Mesodermal cell (in vitro differentiated cells): ENCODE data around the gene C14orf39. TPM values are rescaled to one million over a fixed set of nuclear protein-coding genes. Genes with fewer than 3 reads are reported as not detected.

ENCODE experiments used
- H3K27ac ChIP-seq: 2 replicates; pipeline ENCODE4 v1.7.0; 2013; ENCODE audit warnings: mild to moderate bottlenecking, low read depth, low read length, moderate library complexity; ENCODE audit not compliant: severe bottlenecking
- H3K36me3 ChIP-seq: 2 replicates; pipeline ENCODE4 v1.7.1; 2013; ENCODE audit warnings: mild to moderate bottlenecking, low read length, moderate library complexity; ENCODE audit not compliant: control insufficient read depth, insufficient read depth
- H3K4me1 ChIP-seq: one replicate; pipeline ENCODE4 v1.7.1; 2013; ENCODE audit warnings: mild to moderate bottlenecking, low read length; ENCODE audit not compliant: insufficient read depth, control insufficient read depth, poor library complexity, severe bottlenecking
- H3K4me3 ChIP-seq: 2 replicates; pipeline ENCODE4 v1.7.0; 2013; ENCODE audit warnings: low read length, control low read depth, mild to moderate bottlenecking; ENCODE audit not compliant: insufficient read depth, poor library complexity, severe bottlenecking; ENCODE audit errors: extremely low read depth
- H3K9me3 ChIP-seq: 2 replicates; pipeline ENCODE4 v1.7.1; 2013; ENCODE audit warnings: mild to moderate bottlenecking, low read length, moderate library complexity; ENCODE audit not compliant: control insufficient read depth
- WGBS, 2 experiments: methylation state at CpG; one replicate each; pipeline ENCODE4 v1.1.5; 2013; ENCODE audit warnings: missing lambda C conversion rate in 2 of 2; ENCODE audit not compliant: insufficient coverage in 2 of 2; 5-methylcytosine and 5-hydroxymethylcytosine counted together
- polyA plus RNA-seq, 2 experiments: library from polyadenylated mRNA; stranded (reverse); fragments of 50-300 nt; gene quantifications; one replicate each; pipeline ENCODE4 v1.2.3, GENCODE V29; 2013

Gene C14orf39, protein sequence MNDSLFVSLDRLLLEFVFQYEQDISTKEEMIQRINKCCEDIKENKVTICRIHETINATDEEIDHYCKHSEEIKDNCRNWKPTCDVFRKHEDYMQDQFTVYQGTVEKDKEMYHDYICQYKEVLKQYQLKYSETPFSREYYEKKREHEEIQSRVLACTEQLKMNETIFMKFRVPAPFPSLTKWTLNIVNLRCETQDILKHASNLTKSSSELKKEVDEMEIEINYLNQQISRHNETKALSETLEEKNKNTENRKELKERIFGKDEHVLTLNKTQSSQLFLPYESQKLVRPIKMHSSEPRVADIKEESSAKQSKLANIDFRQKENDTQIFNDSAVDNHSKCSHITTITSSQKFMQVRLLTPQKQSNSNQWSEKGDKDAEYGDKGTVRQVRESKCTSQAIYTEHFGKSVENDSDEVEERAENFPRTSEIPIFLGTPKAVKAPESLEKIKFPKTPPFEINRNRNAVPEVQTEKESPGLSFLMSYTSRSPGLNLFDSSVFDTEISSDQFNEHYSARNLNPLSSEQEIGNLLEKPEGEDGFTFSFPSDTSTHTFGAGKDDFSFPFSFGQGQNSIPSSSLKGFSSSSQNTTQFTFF
- polyA plus RNA-seq (2013, experiment 1 of 2), result 0.81 TPM
- polyA plus RNA-seq (2013, experiment 2 of 2), result 1.4 TPM

DNA sequence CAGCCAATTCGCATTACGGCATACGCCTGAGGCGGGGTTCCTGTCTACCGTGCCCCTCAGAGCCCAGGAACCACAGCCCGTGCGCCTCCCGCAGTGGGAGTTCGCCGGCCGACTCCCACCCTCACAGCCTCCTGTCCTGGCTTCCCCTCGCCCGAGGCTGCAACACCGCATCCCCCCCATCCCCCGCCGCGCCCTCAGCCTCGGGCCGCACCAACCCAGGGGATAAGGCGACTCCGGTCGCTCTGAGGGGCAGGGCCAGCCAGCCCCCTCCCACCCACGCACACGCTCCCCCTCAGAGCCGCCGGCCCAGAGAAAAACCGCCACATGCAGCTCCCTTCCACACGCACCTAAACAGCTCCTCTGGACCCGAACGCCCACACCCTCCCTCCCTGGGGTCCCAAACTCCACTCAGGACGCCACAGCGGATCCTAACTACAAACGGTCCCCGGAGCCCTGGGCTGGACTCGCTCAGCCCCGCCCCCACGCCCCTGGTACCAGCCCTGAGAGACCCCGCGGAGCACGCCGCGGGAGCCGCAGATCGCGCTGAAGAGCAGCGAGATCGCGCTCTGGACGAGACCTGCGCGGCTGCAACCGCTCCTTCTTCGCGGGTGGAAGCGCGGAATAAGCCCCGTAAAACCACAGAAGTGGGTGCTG lies at the start of gene C14orf39:
TSS of gene C14orf39 (minus strand) at position 466 of the 654 bp plus-strand sequence. CDS start 985 bp downstream, outside the sequence.
- H3K27ac ChIP-seq, result no peak within 1 kb of the TSS
- H3K36me3 ChIP-seq, result no peaks in the 10 kb centered on the region
- 0 to 4% methylated on average over 31 to 36 of the region's 57 CpGs for WGBS, 2 experiments
- H3K9me3 ChIP-seq, result no peaks in the 10 kb centered on the region
- no peaks in the 10 kb centered on the region for H3K4me1 ChIP-seq
- peak within 1 kb of the TSS; percentile 56 for H3K4me3 ChIP-seq

- Histone ChIP-seq H3K9me3 (no peaks in the 10 kb centered on the region), H3K36me3 (no peaks in the 10 kb centered on the region), H3K27ac (no peak overlapping the region), H3K4me3 (no peak overlapping the region), H3K4me1 (no peaks in the 10 kb centered on the region)
- WGBS, 2 experiments, result 36 to 100% methylated on average over 1 to 2 of the region's 3 CpGs
Observed at GRCh38 chr14:60532442-60532841, 46.6 kb upstream of the C14orf39 start.

DNA sequence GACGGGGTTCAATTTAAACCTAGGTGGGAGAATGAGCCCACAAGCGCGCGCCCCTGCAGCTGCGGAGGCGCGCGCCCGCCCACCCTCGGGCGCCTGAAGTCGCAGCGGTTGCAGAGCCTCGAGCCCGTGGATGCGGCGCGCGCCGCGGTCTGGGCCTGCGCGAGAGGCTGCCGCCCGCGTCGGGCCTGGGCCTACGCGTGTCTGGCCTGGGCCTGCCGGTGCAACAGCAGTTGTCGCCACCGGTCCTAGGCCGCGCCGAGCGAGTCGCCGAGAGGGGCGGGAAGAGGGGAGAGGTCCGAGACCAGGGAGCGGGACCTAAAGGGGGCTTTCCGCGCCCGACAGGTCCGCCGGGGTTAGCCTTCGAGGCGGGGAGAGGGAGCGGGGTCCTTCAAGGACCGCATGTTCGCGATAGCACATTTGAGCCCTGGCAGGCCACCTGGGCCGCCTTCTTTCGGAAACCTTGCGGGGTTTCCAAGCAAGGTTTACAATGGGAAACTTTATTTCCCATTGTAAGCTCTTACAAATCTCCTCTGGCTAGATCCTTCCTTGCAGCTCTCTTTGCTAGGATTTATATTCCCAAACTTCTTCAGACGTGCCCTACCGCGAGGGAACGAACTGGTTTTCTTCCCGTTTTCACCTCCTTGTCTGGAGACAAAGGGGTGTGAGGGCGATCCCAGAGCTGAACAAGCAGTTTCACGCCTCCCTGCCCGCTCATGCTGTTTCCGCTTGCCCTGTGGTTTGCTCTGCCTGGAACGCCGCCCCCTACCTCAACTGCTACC lies 29.8 kb upstream of the C14orf39 start:
- Histone ChIP-seq H3K4me3 (peak overlapping the region; percentile 50), H3K36me3 (no peaks in the 10 kb centered on the region)
- 9 to 10% methylated on average over 62 to 65 of the region's 66 CpGs for WGBS, 2 experiments

GRCh38 chr14:60514741-60515491 lies 29.1 kb upstream of the C14orf39 start:
- no peaks in the 10 kb centered on the region for H3K36me3 ChIP-seq
- WGBS, 2 experiments, result 1% methylated on average over 38 to 70 of the region's 79 CpGs
- peak overlapping the region; percentile 64 for H3K27ac ChIP-seq
- H3K4me1 ChIP-seq, result no peaks in the 10 kb centered on the region
- H3K9me3 ChIP-seq, result no peaks in the 10 kb centered on the region
- peak overlapping the region; percentile 50 for H3K4me3 ChIP-seq

More for the DNA sequence above, 29.8 kb upstream of the C14orf39 start:
- H3K9me3 ChIP-seq, result no peaks in the 10 kb centered on the region
- no peaks in the 10 kb centered on the region for H3K4me1 ChIP-seq
- no peak overlapping the region for H3K27ac ChIP-seq

DNA sequence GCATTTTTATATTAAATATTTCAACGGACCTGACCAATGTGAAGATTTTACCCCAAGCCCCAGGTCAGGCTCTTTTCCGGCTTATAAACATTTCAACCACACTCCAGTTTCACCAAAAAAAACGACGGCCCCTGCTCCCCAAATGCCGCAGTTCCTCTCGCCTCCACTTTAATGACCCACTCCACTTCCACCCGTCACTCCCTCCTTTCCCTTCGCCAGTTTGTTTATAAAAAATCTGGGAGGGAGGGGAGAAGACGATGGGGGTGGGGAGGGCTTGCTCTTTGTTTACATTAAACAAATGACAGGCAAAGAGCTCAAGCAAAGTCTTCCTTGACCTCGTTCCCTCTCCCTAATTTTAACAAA lies 28.5 kb upstream of the C14orf39 start:
- Histone ChIP-seq H3K36me3 (no peaks in the 10 kb centered on the region), H3K27ac (peak overlapping the region; percentile 64), H3K9me3 (no peaks in the 10 kb centered on the region), H3K4me1 (no peaks in the 10 kb centered on the region), H3K4me3 (peak overlapping the region; percentile 50)
- 0% methylated on average over 4 of the region's 10 CpGs; no CpG with 5 or more reads in 1 of the 2 experiments for WGBS, 2 experiments

DNA sequence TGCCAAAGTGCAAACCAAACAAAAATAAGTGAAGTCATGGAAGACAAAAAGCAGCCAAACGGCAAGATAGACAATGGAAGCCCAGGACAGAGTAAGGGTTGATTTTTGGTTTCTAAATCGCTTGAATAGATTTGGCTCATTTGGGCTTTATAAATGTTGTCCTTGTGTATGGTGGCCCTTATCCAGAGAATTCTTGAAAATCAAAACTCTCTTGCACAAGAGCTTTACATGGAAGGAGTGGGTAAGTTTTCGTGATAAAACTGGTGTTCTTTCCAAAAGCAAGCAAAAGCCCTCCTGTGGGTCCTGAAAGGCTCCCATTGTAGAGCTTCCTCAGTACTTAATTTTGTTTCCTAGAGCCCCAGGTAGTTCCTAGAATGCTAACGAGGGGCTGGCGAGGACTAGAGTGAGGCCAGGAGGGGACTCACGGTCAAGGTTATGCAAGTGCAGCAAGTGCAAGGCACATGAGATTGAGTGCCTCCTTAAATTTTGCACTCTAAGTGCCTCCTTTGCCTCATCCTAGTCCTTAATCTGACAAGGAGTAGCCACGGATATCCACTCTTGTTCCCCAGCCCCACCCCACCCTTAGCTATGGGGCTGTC lies 27.2 kb upstream of the C14orf39 start:
- Histone ChIP-seq H3K27ac (no peak overlapping the region), H3K4me1 (peaks cover 7% of the 10 kb centered on the region), H3K9me3 (no peaks in the 10 kb centered on the region), H3K4me3 (no peak overlapping the region), H3K36me3 (no peaks in the 10 kb centered on the region)
- WGBS, 2 experiments, result 3 to 7% methylated on average over 4 to 5 of the region's 7 CpGs

DNA sequence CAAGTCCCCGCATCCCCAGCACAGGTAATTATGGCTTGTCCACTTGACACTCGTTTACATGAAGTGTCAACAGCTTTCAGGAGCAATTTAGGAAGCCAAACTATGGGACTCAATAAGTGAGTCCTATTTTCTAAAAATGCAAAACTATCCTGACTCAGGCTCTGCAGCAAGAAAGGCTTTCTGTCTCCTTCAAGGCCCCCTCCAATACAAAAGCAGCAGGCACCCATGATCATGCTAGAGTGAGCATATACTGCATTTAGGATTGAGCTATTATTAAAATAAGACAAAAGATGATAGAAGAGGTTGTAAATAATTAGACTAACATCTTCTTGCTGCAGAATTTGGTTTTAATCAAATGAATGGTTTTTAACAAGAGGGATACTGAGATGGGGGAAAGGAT lies 26.3 kb upstream of the C14orf39 start:
- H3K9me3 ChIP-seq, result no peaks in the 10 kb centered on the region
- no peaks in the 10 kb centered on the region for H3K36me3 ChIP-seq
- H3K27ac ChIP-seq, result no peak overlapping the region
- 13 to 25% methylated on average over 2 of the region's 2 CpGs for WGBS, 2 experiments
- no peak overlapping the region for H3K4me3 ChIP-seq
- H3K4me1 ChIP-seq, result peaks cover 9% of the 10 kb centered on the region

DNA sequence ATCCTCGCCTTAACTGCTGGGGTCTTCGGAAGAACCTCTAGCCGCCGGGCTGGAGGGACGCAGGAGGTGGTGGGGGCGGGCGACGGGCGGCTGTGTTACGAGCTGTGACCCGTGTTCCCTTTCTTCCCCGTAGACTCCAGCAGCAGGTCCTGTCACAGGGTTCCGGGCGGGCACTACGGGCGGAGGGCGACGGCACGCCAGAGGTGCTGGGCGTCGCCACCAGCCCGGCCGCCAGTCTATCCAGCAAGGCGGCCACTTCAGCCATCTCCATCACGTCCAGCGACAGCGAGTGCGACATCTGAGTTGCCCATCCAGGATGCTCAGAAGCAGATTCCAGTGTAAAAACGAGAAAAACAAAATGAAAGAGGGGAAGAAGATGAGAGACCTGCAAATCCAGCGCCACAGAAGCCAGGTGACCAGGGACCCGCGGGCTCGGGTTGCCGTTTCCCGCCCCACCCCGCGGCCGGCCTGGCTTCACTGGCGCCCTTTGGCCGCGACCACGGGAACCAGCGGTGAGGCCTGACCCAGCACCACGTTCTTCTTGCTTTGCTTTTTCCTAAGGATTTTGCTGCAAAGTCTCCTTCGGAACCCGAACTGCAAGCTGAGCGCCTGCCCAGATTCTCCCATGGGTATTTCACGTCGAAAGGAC lies 25.2 kb upstream of the C14orf39 start:
- H3K4me3 ChIP-seq, result no peak overlapping the region
- no peak overlapping the region for H3K27ac ChIP-seq
- H3K9me3 ChIP-seq, result no peaks in the 10 kb centered on the region
- H3K36me3 ChIP-seq, result no peaks in the 10 kb centered on the region
- 1% methylated on average over 36 to 41 of the region's 49 CpGs for WGBS, 2 experiments
- peaks cover 9% of the 10 kb centered on the region for H3K4me1 ChIP-seq

- H3K27ac ChIP-seq, result no peak overlapping the region
- WGBS, 2 experiments, result 1% methylated on average over 23 to 30 of the region's 35 CpGs
- no peaks in the 10 kb centered on the region for H3K9me3 ChIP-seq
- H3K4me1 ChIP-seq, result peaks cover 9% of the 10 kb centered on the region
- H3K36me3 ChIP-seq, result no peaks in the 10 kb centered on the region
- no peak overlapping the region for H3K4me3 ChIP-seq
Observed at GRCh38 chr14:60510254-60510950, 24.5 kb upstream of the C14orf39 start.
